Tibial nerve (tissue), 4 donors: ENCODE measurements around the gene YEATS4.

Experiments used
- EP300 ChIP-seq, 2 donors: sonication (generic); formaldehyde crosslinking; IDR thresholded peaks; one replicate each; pipeline ENCODE4 v1.6.1; 2017; ENCODE audit warnings: antibody characterized with exemption in 2 of 2, mild to moderate bottlenecking in 1 of 2
- POLR2A ChIP-seq, 2 donors: fragments of 450-650 bp; IDR thresholded peaks; one replicate each; pipeline ENCODE4 v1.6.1; 2017; ENCODE audit warnings: antibody characterized with exemption in 2 of 2, mild to moderate bottlenecking in 2 of 2, moderate library complexity in 2 of 2
- TF ChIP-seq, protein P1 (sequence below), 5 experiments: fragments of 200-600 bp in 3 of 5; fragments of 450-650 bp in 2 of 5; sonication (generic) in 3 of 5; IDR thresholded peaks; one replicate each; pipeline ENCODE4 v1.5.1; 2016 to 2019; ENCODE audit warnings: antibody characterized with exemption in 5 of 5, mild to moderate bottlenecking in 3 of 5, moderate library complexity in 2 of 5

DNA sequence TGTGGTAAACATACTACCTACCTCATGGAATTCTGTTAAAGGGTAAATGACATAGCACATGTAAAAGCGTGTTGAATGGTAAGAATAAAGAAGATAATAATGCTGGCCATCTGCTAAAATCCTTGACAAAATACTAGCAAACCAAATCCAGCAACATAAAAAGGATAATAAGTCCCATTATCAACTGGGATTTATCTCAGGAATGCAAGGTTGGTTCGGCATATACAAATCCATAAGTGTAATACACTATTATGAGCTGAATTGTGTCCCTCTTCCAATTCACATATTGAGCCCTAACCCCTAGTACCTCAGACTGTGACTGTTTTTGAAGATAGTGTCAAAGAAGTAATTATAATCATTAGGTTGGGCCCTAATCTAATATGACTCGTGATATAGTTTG is 37.4 kb downstream of the YEATS4 start:
- TF ChIP-seq, protein P1, sequence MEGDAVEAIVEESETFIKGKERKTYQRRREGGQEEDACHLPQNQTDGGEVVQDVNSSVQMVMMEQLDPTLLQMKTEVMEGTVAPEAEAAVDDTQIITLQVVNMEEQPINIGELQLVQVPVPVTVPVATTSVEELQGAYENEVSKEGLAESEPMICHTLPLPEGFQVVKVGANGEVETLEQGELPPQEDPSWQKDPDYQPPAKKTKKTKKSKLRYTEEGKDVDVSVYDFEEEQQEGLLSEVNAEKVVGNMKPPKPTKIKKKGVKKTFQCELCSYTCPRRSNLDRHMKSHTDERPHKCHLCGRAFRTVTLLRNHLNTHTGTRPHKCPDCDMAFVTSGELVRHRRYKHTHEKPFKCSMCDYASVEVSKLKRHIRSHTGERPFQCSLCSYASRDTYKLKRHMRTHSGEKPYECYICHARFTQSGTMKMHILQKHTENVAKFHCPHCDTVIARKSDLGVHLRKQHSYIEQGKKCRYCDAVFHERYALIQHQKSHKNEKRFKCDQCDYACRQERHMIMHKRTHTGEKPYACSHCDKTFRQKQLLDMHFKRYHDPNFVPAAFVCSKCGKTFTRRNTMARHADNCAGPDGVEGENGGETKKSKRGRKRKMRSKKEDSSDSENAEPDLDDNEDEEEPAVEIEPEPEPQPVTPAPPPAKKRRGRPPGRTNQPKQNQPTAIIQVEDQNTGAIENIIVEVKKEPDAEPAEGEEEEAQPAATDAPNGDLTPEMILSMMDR (IDR thresholded peaks at IDR 0.05): no peak
- TF ChIP-seq POLR2A (IDR thresholded peaks at IDR 0.05): no peak
- TF ChIP-seq EP300 (IDR thresholded peaks at IDR 0.05): no peak
